Upper lobe of left lung (tissue), 6 donors: Measurements from ENCODE around the gene PPP1R37. TPM values are rescaled to one million over a fixed set of nuclear protein-coding genes. Genes with fewer than 3 reads are reported as not detected.
A peak's percentile ranks its signal among the peaks of the same experiment; 100 is the strongest.

ENCODE experiments used
- ATAC-seq, 2 donors: fragments of 200-7000 bp; cut with Tn5 transposase; one replicate each; pipeline ENCODE4 v1.9.1; 2022; ENCODE audit warnings: mild to moderate bottlenecking in 2 of 2, moderate library complexity in 2 of 2; ENCODE audit not compliant: low FRiP score in 2 of 2
- DNase-seq, 2 donors: peaks; one replicate each; pipeline ENCODE4 v3.0.0-alpha.2; 2019 to 2020
- H3K27ac ChIP-seq, 4 donors: fragments of 200-600 bp; sonication (generic); one replicate each; pipeline ENCODE4 v1.5.1; 2016 to 2019
- H3K27me3 ChIP-seq, 4 donors: fragments of 200-600 bp; sonication (generic); one replicate each; pipeline ENCODE4 v1.5.1; 2017 to 2019
- H3K36me3 ChIP-seq, 4 donors: fragments of 200-600 bp; sonication (generic); one replicate each; pipeline ENCODE4 v1.5.1; 2016 to 2019
- H3K4me1 ChIP-seq, 4 donors: fragments of 200-600 bp; sonication (generic); one replicate each; pipeline ENCODE4 v1.5.1; 2018 to 2019
- H3K4me3 ChIP-seq, 4 donors: fragments of 200-600 bp; sonication (generic); one replicate each; pipeline ENCODE4 v1.5.1; 2017 to 2019; ENCODE audit warnings: mild to moderate bottlenecking in 2 of 4, moderate library complexity in 1 of 4
- H3K9me3 ChIP-seq, 4 donors: fragments of 200-600 bp; sonication (generic); one replicate each; pipeline ENCODE4 v1.5.1; 2018 to 2019
- EP300 ChIP-seq, 4 donors: sonication (generic); formaldehyde crosslinking; IDR thresholded peaks; one replicate each; pipeline ENCODE4 v1.5.1; 2017; ENCODE audit warnings: antibody characterized with exemption in 4 of 4, control low read depth in 2 of 4
- POLR2A ChIP-seq, 4 donors: fragments of 450-650 bp; IDR thresholded peaks; one replicate each; pipeline ENCODE4 v1.5.1; 2016 to 2017; ENCODE audit warnings: antibody characterized with exemption in 4 of 4, mild to moderate bottlenecking in 2 of 4
- POLR2AphosphoS5 ChIP-seq, 2 donors: sonication (generic); formaldehyde crosslinking; IDR thresholded peaks; one replicate each; pipeline ENCODE4 v1.5.1; 2017; ENCODE audit warnings: antibody characterized with exemption in 2 of 2
- WGBS, 2 donors: methylation state at CpG; one replicate each; pipeline ENCODE4 v1.1.5; 2017 to 2018; 5-methylcytosine and 5-hydroxymethylcytosine counted together
- total RNA-seq, 6 donors: library from RNA; depleted of rRNA in 4 of 6; stranded (reverse); fragments of >200 nt in 4 of 6; gene quantifications; one replicate each; pipeline versions ENCODE4 v1.1.0 to v1.2.1, GENCODE V29; 2016 to 2021
- TF ChIP-seq, protein P1 (sequence below), 6 experiments: fragments of 450-650 bp in 4 of 6; fragments of 200-600 bp in 2 of 6; sonication (generic) in 2 of 6; IDR thresholded peaks; one replicate each; pipeline ENCODE4 v1.5.1; 2016 to 2019; ENCODE audit warnings: antibody characterized with exemption in 6 of 6
- donor health status: DM: no; HTN: no; CAD: no; lungs with moderate emphysema.
- donor health status: DM: no; HTN: yes; CAD: no; lungs with severe emphysema.

Gene PPP1R37
- total RNA-seq, 6 donors from 2014 or later, result 30.0 to 64.6 (median 37.3) TPM

GRCh38 chr19:45094137-45094536 is 1.2 kb downstream of the PPP1R37 start:
- Histone ChIP-seq H3K4me1 (peaks cover 44 to 67% (median 58%) of the 10 kb centered on the region in 4 donors), H3K9me3 (no peaks in the 10 kb centered on the region), H3K36me3 (peaks cover 0 to 10% (median 0%) of the 10 kb centered on the region in 4 donors), H3K27ac (no peak overlapping the region), H3K4me3 (peak overlapping the region; percentile 55 to 99 (median 84)), H3K27me3 (no peaks in the 10 kb centered on the region)
- DNase-seq (no peak), ATAC-seq (no peak)
- 53 to 65% methylated on average over 9 of the region's 9 CpGs for WGBS, 2 donors
- TF ChIP-seq POLR2A (IDR thresholded peaks at IDR 0.05), result no peak
- no peak for TF ChIP-seq EP300 (IDR thresholded peaks at IDR 0.05)
- no peak for TF ChIP-seq POLR2AphosphoS5 (IDR thresholded peaks at IDR 0.05)
- TF ChIP-seq, protein P1, sequence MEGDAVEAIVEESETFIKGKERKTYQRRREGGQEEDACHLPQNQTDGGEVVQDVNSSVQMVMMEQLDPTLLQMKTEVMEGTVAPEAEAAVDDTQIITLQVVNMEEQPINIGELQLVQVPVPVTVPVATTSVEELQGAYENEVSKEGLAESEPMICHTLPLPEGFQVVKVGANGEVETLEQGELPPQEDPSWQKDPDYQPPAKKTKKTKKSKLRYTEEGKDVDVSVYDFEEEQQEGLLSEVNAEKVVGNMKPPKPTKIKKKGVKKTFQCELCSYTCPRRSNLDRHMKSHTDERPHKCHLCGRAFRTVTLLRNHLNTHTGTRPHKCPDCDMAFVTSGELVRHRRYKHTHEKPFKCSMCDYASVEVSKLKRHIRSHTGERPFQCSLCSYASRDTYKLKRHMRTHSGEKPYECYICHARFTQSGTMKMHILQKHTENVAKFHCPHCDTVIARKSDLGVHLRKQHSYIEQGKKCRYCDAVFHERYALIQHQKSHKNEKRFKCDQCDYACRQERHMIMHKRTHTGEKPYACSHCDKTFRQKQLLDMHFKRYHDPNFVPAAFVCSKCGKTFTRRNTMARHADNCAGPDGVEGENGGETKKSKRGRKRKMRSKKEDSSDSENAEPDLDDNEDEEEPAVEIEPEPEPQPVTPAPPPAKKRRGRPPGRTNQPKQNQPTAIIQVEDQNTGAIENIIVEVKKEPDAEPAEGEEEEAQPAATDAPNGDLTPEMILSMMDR (IDR thresholded peaks at IDR 0.05), result no peak

DNA sequence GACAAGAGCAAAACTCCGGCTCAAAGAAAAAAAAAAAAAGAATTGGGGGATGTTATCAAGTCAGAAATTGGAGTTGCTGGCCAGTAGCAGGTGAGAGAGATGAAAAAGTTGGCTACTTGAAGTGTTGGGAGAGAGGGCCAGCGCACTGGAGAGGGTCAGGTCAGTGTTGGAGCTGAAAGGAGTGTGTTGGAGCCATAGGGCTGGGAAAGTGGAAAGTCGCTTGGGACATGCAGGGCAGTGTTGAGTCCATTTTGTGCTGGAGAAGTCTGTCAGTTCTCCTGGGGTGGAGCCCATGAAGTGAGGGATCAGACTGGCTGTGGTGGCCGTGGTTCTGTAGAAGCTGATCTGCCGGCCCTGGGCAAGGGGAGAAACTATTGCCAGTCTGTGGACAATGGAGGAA is 1.7 kb downstream of the PPP1R37 start:
- H3K4me3 ChIP-seq, result no peak overlapping the region
- ATAC-seq (no peak), DNase-seq (no peak)
- WGBS, 2 donors, result 85 to 90% methylated on average over 5 of the region's 5 CpGs
- H3K36me3 ChIP-seq, result peaks cover 0 to 10% (median 0%) of the 10 kb centered on the region in 4 donors
- no peaks in the 10 kb centered on the region for H3K27me3 ChIP-seq
- TF ChIP-seq, protein P1 (IDR thresholded peaks at IDR 0.05), result no peak
- TF ChIP-seq EP300 (IDR thresholded peaks at IDR 0.05), result no peak
- H3K9me3 ChIP-seq, result no peaks in the 10 kb centered on the region
- peaks cover 44 to 73% (median 58%) of the 10 kb centered on the region in 4 donors for H3K4me1 ChIP-seq
- H3K27ac ChIP-seq, result no peak overlapping the region

DNA sequence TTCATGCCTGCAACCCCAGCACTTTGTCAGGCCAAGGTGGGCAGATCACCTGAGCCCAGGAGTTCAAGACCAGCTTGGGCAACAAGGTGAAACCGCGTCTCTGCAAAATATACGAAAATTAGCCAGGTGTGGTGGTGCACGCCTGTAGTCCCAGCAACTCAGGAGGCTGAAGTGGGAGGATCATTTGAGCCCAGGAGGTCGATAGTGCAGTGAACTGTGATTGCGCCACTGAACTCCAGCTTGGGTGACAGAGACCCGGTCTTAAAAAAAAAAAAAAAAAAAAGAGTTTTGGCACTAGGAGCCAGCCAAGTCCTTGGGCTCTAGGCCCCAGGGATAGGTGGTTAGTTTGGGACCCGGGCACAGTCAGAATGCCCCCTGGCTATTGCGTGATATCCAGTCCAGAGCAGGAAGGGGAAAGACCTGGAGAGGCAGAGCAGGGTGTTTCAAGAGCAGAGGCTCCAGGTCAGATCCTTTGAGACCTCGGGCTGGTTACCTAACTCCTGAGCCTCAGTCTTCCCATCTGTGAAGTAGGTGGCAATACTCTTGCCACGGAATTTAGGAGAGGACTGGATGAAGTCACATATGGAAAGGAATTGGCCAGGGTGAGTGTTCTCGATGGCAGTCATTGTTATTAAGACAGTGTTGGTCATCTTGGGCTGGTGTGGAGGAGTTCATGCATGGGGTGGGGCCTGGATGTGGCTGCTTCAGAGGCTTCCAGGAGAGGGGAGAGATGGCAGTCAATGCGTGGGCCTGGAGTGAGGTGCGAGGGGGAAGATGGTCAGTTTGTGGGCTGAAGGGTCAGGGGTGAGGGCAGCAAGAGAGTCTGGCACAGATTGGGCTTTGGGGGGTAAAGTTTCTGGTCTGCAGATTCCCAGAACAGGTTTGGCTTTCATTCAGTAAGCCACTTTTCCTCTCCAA is 2.8 kb downstream of the PPP1R37 start:
- Histone ChIP-seq H3K9me3 (no peaks in the 10 kb centered on the region), H3K4me3 (no peak overlapping the region), H3K27ac (no peak overlapping the region), H3K4me1 (peaks cover 42 to 72% (median 55%) of the 10 kb centered on the region in 4 donors), H3K36me3 (peaks cover 0 to under 1% (median 0%) of the 10 kb centered on the region in 4 donors), H3K27me3 (no peaks in the 10 kb centered on the region)
- DNase-seq (no peak), ATAC-seq (no peak)
- TF ChIP-seq POLR2A (IDR thresholded peaks at IDR 0.05), result no peak
- TF ChIP-seq, protein P1 (IDR thresholded peaks at IDR 0.05), result no peak
- TF ChIP-seq EP300 (IDR thresholded peaks at IDR 0.05), result no peak
- TF ChIP-seq POLR2AphosphoS5 (IDR thresholded peaks at IDR 0.05), result no peak
- 90 to 92% methylated on average over 14 of the region's 14 CpGs for WGBS, 2 donors

GRCh38 chr19:45096700-45097099 is 3.7 kb downstream of the PPP1R37 start:
- 88 to 89% methylated on average over 7 of the region's 7 CpGs for WGBS, 2 donors
- no peak overlapping the region for H3K27ac ChIP-seq
- DNase-seq (no peak), ATAC-seq (no peak)
- no peak overlapping the region for H3K4me3 ChIP-seq
- no peaks in the 10 kb centered on the region for H3K9me3 ChIP-seq
- peaks cover 38 to 66% (median 50%) of the 10 kb centered on the region in 4 donors for H3K4me1 ChIP-seq
- TF ChIP-seq, protein P1 (IDR thresholded peaks at IDR 0.05), result no peak
- no peak for TF ChIP-seq EP300 (IDR thresholded peaks at IDR 0.05)
- no peak for TF ChIP-seq POLR2A (IDR thresholded peaks at IDR 0.05)
- H3K36me3 ChIP-seq, result no peaks in the 10 kb centered on the region
- no peaks in the 10 kb centered on the region for H3K27me3 ChIP-seq
